Measurements from ENCODE around the gene CEACAM8. TPM values are rescaled to one million over a fixed set of nuclear protein-coding genes. Genes with fewer than 3 reads are reported as not detected.
"Not testable (repeated sequence)": the region's sequence is repeated elsewhere in the genome, so short reads cannot be mapped to it uniquely, and the experiment has no call there.

CEACAM8 gene
- not detected in 2 replicates for total RNA-seq (2014; rRNA removed)
- Bru-seq, nascent RNA: not detected
- BruChase-seq, experiment 1, labeled RNA remaining after a 6-hour chase: not detected
- not detected for BruChase-seq, experiment 2, labeled RNA remaining after a 2-hour chase
- long read RNA-seq: 0 reads

GRCh38 chr19:42594617-42595489 lies at the start of gene CEACAM8:
CEACAM8 (minus strand) TSS chr19:42594924; CDS start chr19:42594828, 96 bp downstream.
- CTCF ChIA-PET: no interaction called here
- Histone ChIP-seq H2AFZ (ENCODE audit: low read length) (no peak within 1 kb of the TSS), H3K27ac (ENCODE audit: low read length) (no peak within 1 kb of the TSS), H3K9ac (ENCODE audit: low read length) (no peak within 1 kb of the TSS), H3K9me3 (ENCODE audit: low read length) (no peaks in the 10 kb centered on the region), H3K79me2 (ENCODE audit: low read length) (no peaks in the 10 kb centered on the region), H3K9me2 (replicated peaks; ENCODE audit: low read length) (no peaks in the 10 kb centered on the region), H4K20me1 (ENCODE audit: low read length) (no peaks in the 10 kb centered on the region), H3K4me1 (ENCODE audit: insufficient read depth, low read length) (no peaks in the 10 kb centered on the region), H3K36me3 (ENCODE audit: low read depth, low read length) (no peaks in the 10 kb centered on the region), H3K4me3 (ENCODE audit: low read length) (no peak within 1 kb of the TSS), H3F3A (ENCODE audit: low read length, unreplicated experiment) (no peaks in the 10 kb centered on the region), H3K27me3 (ENCODE audit: low read length) (peaks cover 9% of the 10 kb centered on the region; the same call in 1 of the 2 replicates), H3K4me2 (ENCODE audit: low read length) (no peak within 1 kb of the TSS)
- intact Hi-C loops (cut with micrococcal nuclease): no loop called here
- POLR2A ChIA-PET (ENCODE audit: unreplicated experiment): no interaction called here
- TF ChIP-seq EZH2 (IDR thresholded peaks at IDR 0.05; ENCODE audit: low read length, unreplicated experiment): no peak
- 0 out of 2 replicates have a peak, but pooled peaks have one; percentile 8 for TF ChIP-seq CTCF (conservative IDR thresholded peaks at IDR 0.05; ENCODE audit: low read depth, low read length)
- DNase-seq (no peak), ATAC-seq (no peak)
- BruUV-seq (replicated peaks): no TSS peak

GRCh38 chr19:42639324-42640092 lies 44.8 kb upstream of the CEACAM8 start:
- H3K79me2 ChIP-seq (ENCODE audit: low read length); H2AFZ ChIP-seq (ENCODE audit: low read length); H3K4me1 ChIP-seq (ENCODE audit: insufficient read depth, low read length); H3K4me3 ChIP-seq (ENCODE audit: low read length); H3K9me3 ChIP-seq (ENCODE audit: low read length); H3K4me2 ChIP-seq (ENCODE audit: low read length); H4K20me1 ChIP-seq (ENCODE audit: low read length); ATAC-seq; H3K9ac ChIP-seq (ENCODE audit: low read length); intact Hi-C loops (cut with micrococcal nuclease); H3K36me3 ChIP-seq (ENCODE audit: low read depth, low read length); POLR2A ChIA-PET (ENCODE audit: unreplicated experiment); H3K27me3 ChIP-seq (ENCODE audit: low read length); BruUV-seq (replicated peaks); H3K9me2 ChIP-seq (replicated peaks; ENCODE audit: low read length); CTCF ChIA-PET; DNase-seq; H3F3A ChIP-seq (ENCODE audit: low read length, unreplicated experiment); H3K27ac ChIP-seq (ENCODE audit: low read length): not testable (repeated sequence)

GRCh38 chr19:42635233-42635539 lies 40.5 kb upstream of the CEACAM8 start:
- Histone ChIP-seq H3K27ac (ENCODE audit: low read length) (no peak overlapping the region), H3K27me3 (ENCODE audit: low read length) (no peaks in the 10 kb centered on the region; the same call in 1 of the 2 replicates), H3K4me3 (ENCODE audit: low read length) (no peak overlapping the region), H3K36me3 (ENCODE audit: low read depth, low read length) (no peaks in the 10 kb centered on the region), H4K20me1 (ENCODE audit: low read length) (no peaks in the 10 kb centered on the region), H2AFZ (ENCODE audit: low read length) (peak overlapping the region; percentile 52; the same call in 1 of the 2 replicates), H3K9me2 (replicated peaks; ENCODE audit: low read length) (no peaks in the 10 kb centered on the region), H3K79me2 (ENCODE audit: low read length) (no peaks in the 10 kb centered on the region), H3K9ac (ENCODE audit: low read length) (no peak overlapping the region), H3K9me3 (ENCODE audit: low read length) (no peaks in the 10 kb centered on the region), H3K4me1 (ENCODE audit: insufficient read depth, low read length) (no peaks in the 10 kb centered on the region), H3F3A (ENCODE audit: low read length, unreplicated experiment) (no peaks in the 10 kb centered on the region), H3K4me2 (ENCODE audit: low read length) (no peak overlapping the region)
- ATAC-seq (no peak), DNase-seq (no peak)
- BruUV-seq (replicated peaks): no TSS peak
- ChIA-PET CTCF (no interaction called here), POLR2A (ENCODE audit: unreplicated experiment) (interaction anchor here (0.5 kb wide), 1 partner anchor 30 kb away, joined by 4 read pairs; no protein-coding TSS in a partner anchor)
- TF ChIP-seq EZH2phosphoT487 (IDR thresholded peaks at IDR 0.05; ENCODE audit: borderline replicate concordance, low read length): no peak
- TF ChIP-seq EZH2 (IDR thresholded peaks at IDR 0.05; ENCODE audit: low read length, unreplicated experiment): no peak
- 0 out of 2 replicates have a peak, but pooled peaks have one; percentile 2 for TF ChIP-seq CTCF (conservative IDR thresholded peaks at IDR 0.05; ENCODE audit: low read depth, low read length)
- intact Hi-C loops (cut with micrococcal nuclease): no loop called here

All from PC-3 (cell line).